AG04449 (cell line): Measurements from ENCODE around the gene SMARCD3.

Experiments
- CTCF ChIA-PET: fragments of 350-600 bp; formaldehyde crosslinking; extraction: SDS; loops from one replicate; lab custom pipeline; 2021; ENCODE audit warnings: antibody characterized with exemption; lab: Yijun Ruan, JAX
- POLR2A ChIA-PET: fragments of 400-600, 350-600 bp; formaldehyde crosslinking; extraction: SDS; loops from one replicate; lab custom pipeline; 2020; ENCODE audit warnings: antibody characterized with exemption, inconsistent platforms; lab: Yijun Ruan, JAX
- DNase-seq: peaks from one replicate; pipeline ENCODE4 v3.0.0-alpha.2; 2010; ENCODE audit warnings: low read depth, low spot score
- H3K4me3 ChIP-seq: 2 replicates; pipeline ENCODE4 v1.5.1; 2011; ENCODE audit warnings: low read depth, mild to moderate bottlenecking, control low read depth, low read length
- TF ChIP-seq, protein P1 (sequence below): IDR thresholded peaks from one replicate; pipeline ENCODE4 v1.5.1; 2011; ENCODE audit warnings: mild to moderate bottlenecking, moderate library complexity, low read length, control low read depth, inconsistent platforms; ENCODE audit not compliant: insufficient read depth; ENCODE audit errors: missing control alignments

Gene SMARCD3

DNA sequence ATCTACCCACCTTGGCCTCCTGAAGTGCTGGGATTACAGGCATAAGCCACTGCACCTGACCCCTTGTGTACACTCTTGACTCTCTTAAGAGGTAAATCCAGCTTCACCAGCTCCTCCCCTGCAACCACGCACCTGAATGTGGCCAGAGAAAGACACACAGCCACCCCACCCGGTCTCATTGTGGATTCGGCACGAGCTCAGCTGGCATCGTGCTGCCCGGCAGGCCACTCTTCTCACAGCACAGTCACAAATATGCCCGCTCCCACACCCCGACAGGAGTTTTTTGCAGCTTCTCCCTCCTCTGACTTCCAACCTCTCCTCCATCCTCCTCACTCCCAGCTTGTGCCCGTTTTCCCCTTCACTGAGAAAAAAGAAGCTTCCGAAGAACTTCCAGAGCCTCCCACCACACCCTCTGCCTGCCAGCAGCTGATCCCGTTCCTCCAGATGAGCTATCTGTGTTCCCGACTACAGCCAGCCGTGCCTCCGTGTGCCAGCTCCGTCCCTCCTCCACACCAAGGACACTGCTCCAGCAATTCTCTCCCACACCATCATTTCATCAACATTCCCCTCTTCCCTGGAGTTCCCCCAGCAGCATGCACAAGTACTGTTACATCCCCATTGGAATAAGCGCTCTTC lies 8.0 kb upstream of the SMARCD3 start:
- DNase-seq, result no peak
- ChIA-PET POLR2A (no interaction called here), CTCF (interaction anchor here (0.5 to 1.9 kb wide), 4 partner anchors 10 to 362 kb away, joined by 3 to 7 read pairs (median 5); no protein-coding TSS in a partner anchor)

DNA sequence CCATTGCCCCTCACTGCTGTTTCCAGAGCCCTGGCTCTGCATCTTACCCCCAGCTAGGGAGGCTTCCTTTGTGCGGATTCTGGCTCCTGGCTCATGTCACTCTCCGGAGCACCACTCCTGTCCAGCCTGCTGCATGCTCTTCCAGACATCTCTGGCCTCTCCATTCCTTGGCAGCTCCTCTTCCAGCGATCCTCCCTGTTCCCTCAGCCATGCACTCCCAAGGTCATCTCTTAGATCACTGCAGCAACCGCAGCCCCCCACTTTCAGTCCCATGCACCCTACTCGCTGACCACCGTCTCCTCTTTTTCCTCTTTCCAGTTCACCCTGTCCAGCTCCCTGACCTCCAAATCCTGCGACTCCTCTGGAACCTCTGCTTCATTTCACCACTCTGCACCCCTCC lies 6.9 kb upstream of the SMARCD3 start:
- CTCF ChIA-PET, result interaction anchor here (1.1 to 1.9 kb wide), 3 partner anchors 9 to 49 kb away, joined by 3 to 7 read pairs (median 7); no protein-coding TSS in a partner anchor
- POLR2A ChIA-PET, result no interaction called here
- no peak overlapping the region for H3K4me3 ChIP-seq
- TF ChIP-seq, protein P1, sequence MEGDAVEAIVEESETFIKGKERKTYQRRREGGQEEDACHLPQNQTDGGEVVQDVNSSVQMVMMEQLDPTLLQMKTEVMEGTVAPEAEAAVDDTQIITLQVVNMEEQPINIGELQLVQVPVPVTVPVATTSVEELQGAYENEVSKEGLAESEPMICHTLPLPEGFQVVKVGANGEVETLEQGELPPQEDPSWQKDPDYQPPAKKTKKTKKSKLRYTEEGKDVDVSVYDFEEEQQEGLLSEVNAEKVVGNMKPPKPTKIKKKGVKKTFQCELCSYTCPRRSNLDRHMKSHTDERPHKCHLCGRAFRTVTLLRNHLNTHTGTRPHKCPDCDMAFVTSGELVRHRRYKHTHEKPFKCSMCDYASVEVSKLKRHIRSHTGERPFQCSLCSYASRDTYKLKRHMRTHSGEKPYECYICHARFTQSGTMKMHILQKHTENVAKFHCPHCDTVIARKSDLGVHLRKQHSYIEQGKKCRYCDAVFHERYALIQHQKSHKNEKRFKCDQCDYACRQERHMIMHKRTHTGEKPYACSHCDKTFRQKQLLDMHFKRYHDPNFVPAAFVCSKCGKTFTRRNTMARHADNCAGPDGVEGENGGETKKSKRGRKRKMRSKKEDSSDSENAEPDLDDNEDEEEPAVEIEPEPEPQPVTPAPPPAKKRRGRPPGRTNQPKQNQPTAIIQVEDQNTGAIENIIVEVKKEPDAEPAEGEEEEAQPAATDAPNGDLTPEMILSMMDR, result no peak
- no peak for DNase-seq

More for the DNA sequence above, 8.0 kb upstream of the SMARCD3 start:
- no peak overlapping the region for H3K4me3 ChIP-seq
- TF ChIP-seq, protein P1, result no peak

DNA sequence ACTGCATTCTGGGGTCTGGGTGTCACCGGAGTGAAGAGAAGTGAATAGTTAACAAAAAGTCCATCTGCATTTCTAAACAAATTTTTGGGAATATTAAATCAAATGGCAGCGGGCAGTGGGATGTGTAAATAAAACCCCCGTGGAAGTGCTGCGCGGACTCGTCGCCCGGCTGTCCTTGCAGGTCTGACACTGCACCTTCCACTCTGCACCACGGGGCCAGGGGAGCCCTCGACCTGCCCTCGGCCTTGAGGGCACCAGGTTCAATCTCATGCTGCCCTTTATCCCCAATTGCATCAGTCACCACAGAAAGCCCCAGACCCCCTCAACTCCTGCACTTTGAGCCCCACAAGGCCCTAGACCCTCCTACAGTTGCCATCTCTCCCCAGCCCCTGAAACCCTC lies 6.4 kb upstream of the SMARCD3 start:
- TF ChIP-seq, protein P1, result no peak
- no peak overlapping the region for H3K4me3 ChIP-seq
- ChIA-PET POLR2A (no interaction called here), CTCF (interaction anchor here (1.1 kb wide), 1 partner anchor 11 kb away, joined by 3 read pairs; no protein-coding TSS in a partner anchor)
- DNase-seq, result no peak

DNA sequence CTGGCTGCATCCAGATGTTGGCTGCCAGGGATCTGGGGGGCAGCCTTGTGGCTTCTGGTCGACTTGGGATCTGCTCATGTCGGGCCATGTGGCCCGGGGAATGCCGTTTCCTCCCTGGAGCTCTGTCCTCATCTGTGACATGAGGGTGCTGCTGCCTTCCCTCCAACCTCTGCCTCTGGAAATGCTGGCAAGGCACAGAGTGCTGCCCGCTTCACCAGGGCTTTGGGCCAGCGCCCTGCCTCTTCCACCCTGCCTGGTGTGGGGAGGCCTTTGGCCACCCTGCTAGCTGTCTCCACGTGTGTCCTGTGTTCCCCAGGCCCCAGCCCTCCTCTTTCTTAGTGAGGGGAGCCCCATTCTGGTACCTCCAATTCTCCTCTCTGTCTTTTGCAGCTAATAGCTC lies 5.8 kb upstream of the SMARCD3 start:
- DNase-seq, result no peak
- ChIA-PET CTCF (interaction anchor here (0.7 kb wide), 1 partner anchor 8 kb away, joined by 3 read pairs; no protein-coding TSS in a partner anchor), POLR2A (no interaction called here)
- TF ChIP-seq, protein P1, result no peak
- H3K4me3 ChIP-seq, result no peak overlapping the region

DNA sequence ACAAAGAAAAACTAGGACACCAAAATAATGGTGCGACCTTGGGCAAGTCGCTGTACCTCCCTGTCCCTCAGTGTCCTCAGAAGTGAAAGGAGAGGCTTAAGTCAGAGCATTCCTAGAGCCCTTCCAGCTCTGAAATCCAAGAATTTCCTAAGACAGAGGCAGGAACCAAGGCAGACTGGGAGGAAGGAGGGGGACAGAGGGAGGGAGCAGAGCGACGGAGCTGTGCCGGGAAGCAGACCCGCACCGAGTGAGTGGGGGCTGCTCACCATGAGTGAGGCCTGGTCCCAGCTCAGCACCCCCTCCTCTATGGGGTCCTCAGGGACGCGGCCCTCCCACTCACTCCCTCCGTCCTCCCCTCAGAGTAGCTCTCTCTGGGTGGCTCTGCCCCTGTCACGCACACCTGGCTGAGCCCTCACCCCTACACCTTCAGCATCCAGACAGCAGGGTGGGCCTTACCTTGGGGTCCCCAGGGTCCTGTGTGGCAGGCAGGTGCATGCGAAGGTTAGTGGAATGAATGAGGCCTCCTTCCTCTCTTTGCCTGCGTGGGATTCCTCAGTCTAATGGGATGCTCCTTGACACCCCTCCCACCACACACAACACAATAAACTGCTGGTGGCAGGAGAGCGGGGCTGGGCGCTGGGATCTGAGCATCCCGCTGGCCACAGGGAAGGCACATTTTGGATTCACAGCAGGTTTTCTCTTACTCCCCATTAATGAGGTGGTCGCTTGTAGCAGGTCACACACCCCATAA lies 4.6 kb upstream of the SMARCD3 start:
- TF ChIP-seq, protein P1, result no peak
- ChIA-PET CTCF (interaction anchor here (0.8 to 2.8 kb wide), 5 partner anchors 10 to 144 kb away, joined by 3 to 26 read pairs (median 6); no protein-coding TSS in a partner anchor), POLR2A (interaction anchor here (0.6 to 2.6 kb wide), 3 partner anchors 20 to 51 kb away, joined by 3 to 9 read pairs (median 8); partner anchors contain the start of genes ABCF2 and CHPF2)
- H3K4me3 ChIP-seq, result peak overlapping the region; percentile 69
- DNase-seq, result no peak

DNA sequence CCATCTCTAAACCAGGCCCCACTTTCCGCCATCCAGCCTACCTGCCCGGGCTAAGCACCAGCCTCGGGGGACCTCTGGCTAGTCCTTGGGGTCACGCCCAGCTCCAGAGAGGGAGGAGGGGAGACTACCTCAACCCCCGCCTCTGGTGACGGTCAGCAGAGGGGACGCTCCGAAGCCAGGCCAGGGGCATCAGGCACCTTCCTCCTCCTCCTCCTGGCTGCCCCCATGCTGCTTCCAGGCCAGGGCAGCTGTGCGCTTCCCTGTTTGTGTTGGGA lies 4.0 kb upstream of the SMARCD3 start:
- POLR2A ChIA-PET, result interaction anchor here (1.1 to 2.6 kb wide), 4 partner anchors 10 to 25 kb away, joined by 5 to 9 read pairs (median 7); partner anchors contain the start of genes ABCF2 and CHPF2
- DNase-seq, result no peak
- CTCF ChIA-PET, result interaction anchor here (0.9 to 2.8 kb wide), 8 partner anchors 9 to 143 kb away, joined by 3 to 26 read pairs (median 5); no protein-coding TSS in a partner anchor
- TF ChIP-seq, protein P1, result no peak
- peak overlapping the region; percentile 69 for H3K4me3 ChIP-seq
